ENCODE data around the gene SYT17.

Gene SYT17

GRCh38 chr16:19167710-19168370 is at the start of gene SYT17:
TSS of gene SYT17 (plus strand) at chr16:19168240. CDS start at chr16:19168647, 407 bp downstream.
- DNase-seq, result peak; percentile 76

GRCh38 chr16:19118938-19119431 is 49.1 kb upstream of the SYT17 start:
- DNase-seq, result no peak

GRCh38 chr16:19119564-19119963 is 48.5 kb upstream of the SYT17 start:
- DNase-seq, result no peak

- no peak for DNase-seq
Measured at GRCh38 chr16:19123535-19124178, 44.4 kb upstream of the SYT17 start.

- DNase-seq, result no peak
Measured at GRCh38 chr16:19126300-19126699, 41.7 kb upstream of the SYT17 start.

- DNase-seq, result no peak
Measured at GRCh38 chr16:19127205-19127604, 40.8 kb upstream of the SYT17 start.

GRCh38 chr16:19127674-19128131 is 40.3 kb upstream of the SYT17 start:
- no peak for DNase-seq

GRCh38 chr16:19128454-19129200 is 39.4 kb upstream of the SYT17 start:
- no peak for DNase-seq

- DNase-seq, result no peak
Measured at GRCh38 chr16:19130385-19130784, 37.7 kb upstream of the SYT17 start.

GRCh38 chr16:19130852-19131824 is 36.9 kb upstream of the SYT17 start:
- no peak for DNase-seq

- DNase-seq, result no peak
Measured at GRCh38 chr16:19131825-19132218, 36.2 kb upstream of the SYT17 start.

- DNase-seq, result no peak
Measured at GRCh38 chr16:19132255-19132654, 35.8 kb upstream of the SYT17 start.

- no peak for DNase-seq
Measured at GRCh38 chr16:19132898-19133297, 35.1 kb upstream of the SYT17 start.

GRCh38 chr16:19133600-19133999 is 34.4 kb upstream of the SYT17 start:
- DNase-seq, result no peak

GRCh38 chr16:19135201-19135842 is 32.7 kb upstream of the SYT17 start:
- DNase-seq, result no peak

GRCh38 chr16:19135896-19136438 is 32.1 kb upstream of the SYT17 start:
- DNase-seq, result peak; percentile 86

- no peak for DNase-seq
Measured at GRCh38 chr16:19136549-19137196, 31.4 kb upstream of the SYT17 start.

- DNase-seq, result peak; percentile 74
Measured at GRCh38 chr16:19137201-19138128, 30.6 kb upstream of the SYT17 start.

GRCh38 chr16:19138601-19139000 is 29.4 kb upstream of the SYT17 start:
- DNase-seq, result peak; percentile 84

Data from COR-L47 (cell line).